Heart right ventricle (tissue), 16 donors: ENCODE measurements around the gene PMM2. TPM values are rescaled to one million over a fixed set of nuclear protein-coding genes. Genes with fewer than 3 reads are reported as not detected.

Experiments used
- ATAC-seq, 8 donors: fragments of 200-7000 bp; cut with Tn5 transposase; one replicate each; pipeline ENCODE4 v1.9.1; 2020; ENCODE audit warnings: mild to moderate bottlenecking in 8 of 8, moderate library complexity in 8 of 8, moderate number of reproducible peaks in 1 of 8
- DNase-seq, 2 donors: peaks; one replicate each; pipeline ENCODE4 v3.0.0-alpha.2; 2020
- H3K27ac ChIP-seq, 10 donors: fragments of 200-600 bp; sonication (generic) in 2 of 10; one replicate each; pipeline versions ENCODE4 v1.5.0 to v1.8.0; 2020 to 2022; ENCODE audit warnings: mild to moderate bottlenecking in 3 of 10
- H3K27me3 ChIP-seq, 7 donors: fragments of 200-600 bp; one replicate each; pipeline ENCODE4 v1.8.0; 2021 to 2022; ENCODE audit warnings: mild to moderate bottlenecking in 2 of 7
- H3K36me3 ChIP-seq, 9 donors: fragments of 200-600 bp; sonication (generic) in 1 of 9; one replicate each; pipeline versions ENCODE4 v1.5.0 to v1.8.0; 2020 to 2022; ENCODE audit warnings: mild to moderate bottlenecking in 2 of 9
- H3K4me1 ChIP-seq, 9 donors: fragments of 200-600 bp; sonication (generic) in 1 of 9; one replicate each; pipeline versions ENCODE4 v1.5.0 to v1.8.0; 2020 to 2022; ENCODE audit warnings: mild to moderate bottlenecking in 4 of 9
- H3K4me3 ChIP-seq, 10 donors: fragments of 200-600 bp; sonication (generic) in 2 of 10; one replicate each; pipeline versions ENCODE4 v1.5.0 to v1.8.0; 2020 to 2022; ENCODE audit warnings: mild to moderate bottlenecking in 7 of 10, moderate library complexity in 2 of 10
- H3K9me3 ChIP-seq, 11 donors: fragments of 200-600 bp in 10 of 11; sonication (generic) in 2 of 11; one replicate each; pipeline versions ENCODE4 v1.5.0 to v1.8.0; 2013 to 2022; ENCODE audit warnings: mild to moderate bottlenecking in 2 of 11, control low read depth in 1 of 11, moderate library complexity in 1 of 11
- CTCF ChIP-seq, 9 donors: fragments of 200-600 bp; sonication (generic) in 2 of 9; IDR thresholded peaks; one replicate each; pipeline versions ENCODE4 v1.5.0 to v1.8.0; 2021 to 2022; ENCODE audit warnings: antibody characterized with exemption in 9 of 9, mild to moderate bottlenecking in 5 of 9, moderate library complexity in 1 of 9
- WGBS, 2 donors: extraction: QIAGEN DNeasy Blood & Tissue Kit; methylation state at CpG; one replicate each; pipeline ENCODE4 v1.1.7; 2013; ENCODE audit warnings: inconsistent platforms in 1 of 2; 5-methylcytosine and 5-hydroxymethylcytosine counted together
- intact Hi-C, 10 donors: fragments of 100-400 bp; cut with DNase I; formaldehyde crosslinking; loops; one replicate each; pipeline versions ENCODE4 v1.11.1 to v1.14.2; 2022
- polyA plus RNA-seq, 2 donors: library from polyadenylated mRNA; stranded (reverse); fragments of 200-250 nt; gene quantifications; one replicate each; pipeline ENCODE4 v1.2.3, GENCODE V29; 2013
- total RNA-seq, 10 donors: library from RNA; stranded (reverse); fragmentation: NEBNext Ultra II Directional in 3 of 10; extraction: Animal tissue kit (Norgen Biotek cat#: 25700) in 3 of 10; gene quantifications; one replicate each; pipeline versions ENCODE4 v1.2.1 to v1.2.4, GENCODE V29; 2021 to 2023
- donor health status: Arrhythmogenic right ventricular cardiomyopathy.
- donor health status: ischemic (EF 13 %, LVEDD 7.1; RV severe dilation, severe dysfunction).
- donor health status: healthy with polysubstance abuse.
- donor health status: DM: no; HTN: yes; CAD: no.
- donor health status: DM: no; HTN: no; CAD: no.
- donor health status: ischemic (EF 25% LVEDD 6.9; RV normal size, moderate dysfunction).
- donor health status: ischemic (EF 25% LVEDD 5.7; RV mildly dilated, moderate dysfunction).
- donor health status: healthy.
- donor health status: DM: yes; HTN: yes; CAD: no.
- donor health status: Ischemic cardiomyopathy.
- donor health status: ischemic (EF 35%, LVEDD 5.7; RV mildly dilated, moderate dysfunction).
- donor health status: nonischemic (EF 11% LVEDD 7.7; RV severe dilation, severe dysfunction).
- donor health status: DM: yes; HTN: yes; CAD: no.
- donor health status: PGD.
- donor health status: ischemic (EF 29% LVEDD 5.4; RV normal size, mild dysfunction).
- donor health status: nonischemic (EF 23%, LVEDD 6.1; RV moderate dilation, normal function).

Gene PMM2
- total and polyA plus RNA-seq, 12 donors: 9.4 to 25.9 (median 13.9) TPM

- no peak overlapping the region for H3K4me3 ChIP-seq
- ATAC-seq (peak in 1 of 8 donors; percentile 21), DNase-seq (no peak)
- TF ChIP-seq CTCF (IDR thresholded peaks at IDR 0.05): no peak
- H3K36me3 ChIP-seq: no peaks in the 10 kb centered on the region
- no peak overlapping the region for H3K27ac ChIP-seq
- 72 to 75% methylated on average over 6 of the region's 6 CpGs for WGBS, 2 donors
- H3K4me1 ChIP-seq: peaks cover 0 to 5% (median 0%) of the 10 kb centered on the region in 9 donors
- intact Hi-C loops: loop anchor here in 5 of 10 donors (5.0 to 10.0 kb wide), 4 partner anchors 84 to 314 kb away; partner anchors contain the start of genes PMM2 (in 2 of the 5) and TMEM186 (in 2 of the 5)
- H3K9me3 ChIP-seq: no peaks in the 10 kb centered on the region
- H3K27me3 ChIP-seq: peaks cover 0 to 12% (median 0%) of the 10 kb centered on the region in 7 donors
Measured at GRCh38 chr16:8878523-8878911, 80.9 kb downstream of the PMM2 start.

- Histone ChIP-seq H3K27ac (no peak overlapping the region), H3K27me3 (peaks cover 0 to 21% (median 0%) of the 10 kb centered on the region in 7 donors), H3K36me3 (no peaks in the 10 kb centered on the region), H3K4me1 (peaks cover 0 to 11% (median 6%) of the 10 kb centered on the region in 9 donors), H3K9me3 (no peaks in the 10 kb centered on the region), H3K4me3 (no peak overlapping the region)
- intact Hi-C loops: loop anchor here (1.0 to 10.0 kb wide), 9 partner anchors 84 to 316 kb away; partner anchors contain the start of genes PMM2 (in 2 of the 10) and TMEM186 (in 2 of the 10)
- ATAC-seq (no peak), DNase-seq (no peak)
- WGBS, 2 donors: 88 to 94% methylated on average over 8 of the region's 8 CpGs
- no peak for TF ChIP-seq CTCF (IDR thresholded peaks at IDR 0.05)
Measured at GRCh38 chr16:8880839-8881510, 83.3 kb downstream of the PMM2 start.

DNA sequence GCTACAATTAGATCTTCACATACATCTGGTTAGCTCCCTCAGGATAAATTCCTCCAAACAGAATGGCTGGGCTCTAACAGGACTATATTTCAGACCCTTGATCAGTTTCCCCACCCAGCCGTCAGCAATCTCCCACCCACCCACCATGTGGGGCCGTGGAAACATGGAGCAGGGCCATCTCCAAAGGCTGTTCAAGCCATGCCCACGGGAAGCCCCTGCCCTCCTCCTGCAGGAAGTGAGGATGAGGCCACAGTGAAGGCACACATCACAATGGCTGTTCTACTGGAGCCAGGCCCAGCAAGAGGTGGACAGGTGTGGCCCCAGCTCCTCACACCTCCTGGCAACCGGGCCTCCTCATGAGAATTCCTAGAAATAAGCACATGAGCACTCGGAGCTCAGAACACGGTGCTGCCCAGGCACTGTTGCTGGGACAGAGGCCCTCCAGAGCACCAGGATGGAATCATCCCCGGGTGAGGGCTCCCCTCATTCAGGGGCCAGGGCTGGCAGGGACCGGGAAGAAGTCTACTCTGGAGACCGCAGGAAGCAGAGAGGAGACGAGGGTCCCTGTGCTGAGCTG lies 84.5 kb downstream of the PMM2 start, which contains the start of gene LITAFD:
TSS of gene LITAFD (plus strand) at position 311 of the 577 bp plus-strand sequence. CDS start 2,005 bp downstream, outside the sequence.
- ATAC-seq (no peak), DNase-seq (no peak)
- no peak within 1 kb of the TSS for H3K4me3 ChIP-seq
- peaks cover 0 to 21% (median 0%) of the 10 kb centered on the region in 7 donors for H3K27me3 ChIP-seq
- H3K27ac ChIP-seq: no peak within 1 kb of the TSS
- H3K4me1 ChIP-seq: peaks cover 0 to 17% (median 14%) of the 10 kb centered on the region in 9 donors
- intact Hi-C loops: loop anchor here in 9 of 10 donors (2.0 to 10.0 kb wide), 7 partner anchors 85 to 317 kb away; partner anchors contain the start of genes PMM2 (in 2 of the 9) and TMEM186 (in 2 of the 9)
- H3K9me3 ChIP-seq: no peaks in the 10 kb centered on the region
- no peak for TF ChIP-seq CTCF (IDR thresholded peaks at IDR 0.05)
- no peaks in the 10 kb centered on the region for H3K36me3 ChIP-seq
- WGBS, 2 donors: 67 to 71% methylated on average over 10 of the region's 10 CpGs

DNA sequence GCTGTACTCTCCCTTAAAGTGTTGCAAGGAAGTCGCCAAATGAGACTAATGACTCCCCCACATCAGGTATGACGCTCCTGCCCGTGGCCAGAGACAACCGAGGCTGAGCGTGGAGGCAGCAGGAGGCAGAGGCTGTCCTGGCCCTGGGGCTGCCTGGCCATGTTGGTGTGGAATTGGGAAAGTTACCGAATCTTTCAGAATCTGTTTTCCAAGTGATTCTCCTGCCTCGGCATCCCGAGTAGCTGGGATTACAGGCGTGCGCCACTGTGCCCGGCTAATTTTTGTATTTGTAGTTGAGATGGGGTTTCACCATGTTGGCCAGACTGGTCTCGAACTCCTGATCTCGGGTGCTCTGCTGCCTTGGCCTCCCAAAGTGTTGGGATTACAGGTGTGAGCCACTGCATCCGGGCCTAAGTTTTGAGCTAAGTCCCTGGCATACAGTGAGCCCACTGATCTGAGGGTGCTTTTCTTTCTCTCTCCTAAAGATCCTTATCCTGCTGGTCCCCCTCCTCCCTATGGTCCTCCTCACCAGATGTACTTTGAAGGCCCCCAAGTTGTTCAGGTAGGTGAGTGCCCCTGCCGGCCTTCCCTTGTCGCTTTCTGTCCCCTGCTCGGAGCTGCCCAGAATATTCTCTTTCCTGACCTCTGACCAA lies 85.2 kb downstream of the PMM2 start:
- ATAC-seq: no peak
- no peak for DNase-seq
- H3K36me3 ChIP-seq: no peaks in the 10 kb centered on the region
- H3K9me3 ChIP-seq: no peaks in the 10 kb centered on the region
- peaks cover 0 to 25% (median 17%) of the 10 kb centered on the region in 9 donors for H3K4me1 ChIP-seq
- H3K4me3 ChIP-seq: no peak overlapping the region
- no peak overlapping the region for H3K27ac ChIP-seq
- intact Hi-C loops: loop anchor here in 9 of 10 donors (2.0 to 10.0 kb wide), 7 partner anchors 86 to 318 kb away; partner anchors contain the start of genes PMM2 (in 2 of the 9) and TMEM186 (in 2 of the 9)
- no peak for TF ChIP-seq CTCF (IDR thresholded peaks at IDR 0.05)
- WGBS, 2 donors: 84 to 86% methylated on average over 17 of the region's 17 CpGs
- H3K27me3 ChIP-seq: peaks cover 0 to 21% (median 0%) of the 10 kb centered on the region in 7 donors
